ENCODE measurements around the gene CACNA2D2. TPM values are rescaled to one million over a fixed set of nuclear protein-coding genes. Genes with fewer than 3 reads are reported as not detected.
"Not testable (repeated sequence)": the region's sequence is repeated elsewhere in the genome, so short reads cannot be mapped to it uniquely, and the experiment has no call there.

Gene CACNA2D2
- polyA plus RNA-seq, 6 donors from 2014 or later = 0.17 to 0.24 (median 0.18) TPM; not detected in 3

DNA sequence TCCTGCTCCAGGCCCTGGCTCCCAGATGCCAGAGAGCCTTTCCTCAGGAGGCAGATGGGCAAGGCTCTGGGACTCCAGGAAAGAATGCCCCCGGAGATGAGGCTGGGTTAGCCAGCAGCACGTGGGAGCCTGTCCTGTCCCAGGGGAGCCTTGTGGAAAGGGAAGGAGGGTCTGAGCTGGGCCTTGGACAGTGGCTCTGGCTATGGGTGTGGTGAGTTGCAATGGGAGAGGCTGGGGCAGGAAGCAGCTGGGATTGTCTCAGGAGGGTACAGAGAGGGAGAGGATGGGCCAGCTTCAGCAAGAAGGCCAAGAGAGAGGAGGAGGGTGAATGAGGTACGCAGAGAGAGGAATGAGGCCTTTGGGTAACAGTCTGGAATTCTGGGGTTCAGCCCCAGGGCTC is 17.4 kb upstream of the CACNA2D2 start:
- Mint-ChIP-seq H3K4me1 (peaks cover 20 to 30% (median 26%) of the 10 kb centered on the region in 3 donors), H3K4me3 (no peak overlapping the region)
- no peak for DNase-seq

DNA sequence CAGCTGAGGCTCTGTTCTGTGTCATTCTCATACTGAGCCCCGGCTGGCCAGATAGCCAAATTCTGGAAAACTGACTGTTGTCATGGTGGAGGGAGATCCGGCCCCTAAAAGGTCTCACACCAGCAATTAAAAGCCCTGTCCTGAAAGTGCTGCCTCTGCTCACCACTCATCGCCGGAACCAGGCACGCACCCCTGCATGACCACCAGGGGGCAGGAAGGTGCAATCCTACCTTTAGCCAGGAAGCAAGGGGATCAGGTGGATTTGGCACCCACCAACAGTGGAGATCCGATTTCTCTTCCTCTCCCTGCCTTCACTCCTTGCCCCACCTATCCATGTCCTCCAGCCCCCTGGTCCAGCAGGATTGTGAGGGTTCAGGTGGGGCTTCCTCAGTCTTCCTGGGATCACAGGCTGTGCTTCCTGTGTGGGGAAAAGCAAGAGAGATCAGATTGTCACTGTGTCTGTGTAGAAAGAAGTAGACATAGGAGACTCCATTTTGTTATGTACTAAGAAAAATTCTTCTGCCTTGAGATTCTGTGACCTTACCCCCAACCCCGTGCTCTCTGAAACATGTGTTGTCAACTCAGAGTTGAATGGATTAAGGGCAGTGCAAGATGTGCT is 16.1 kb upstream of the CACNA2D2 start:
- ATAC-seq (ENCODE audit: low read depth in 2 of 2) (peak; percentile 22 to 27), DNase-seq (peak; percentile 55)
- H3K9me3 Mint-ChIP-seq = no peaks in the 10 kb centered on the region
- peaks cover 33 to 42% (median 38%) of the 10 kb centered on the region in 3 donors for H3K4me1 Mint-ChIP-seq
- H3K27me3 Mint-ChIP-seq = peaks cover 5 to 17% (median 5%) of the 10 kb centered on the region in 3 donors
- H3K4me3 Mint-ChIP-seq = no peak overlapping the region
- no peaks in the 10 kb centered on the region for H3K36me3 Mint-ChIP-seq
- H3K27ac Mint-ChIP-seq = peak overlapping the region in 3 of 6 donors; percentile 30 to 92 (median 71)

More for the DNA sequence above, 17.4 kb upstream of the CACNA2D2 start:
- Mint-ChIP-seq H3K27me3 (peaks cover 5 to 17% (median 5%) of the 10 kb centered on the region in 3 donors), H3K27ac (no peak overlapping the region), H3K36me3 (no peaks in the 10 kb centered on the region), H3K9me3 (no peaks in the 10 kb centered on the region)
- ATAC-seq (ENCODE audit: low read depth in 2 of 2) = no peak

DNA sequence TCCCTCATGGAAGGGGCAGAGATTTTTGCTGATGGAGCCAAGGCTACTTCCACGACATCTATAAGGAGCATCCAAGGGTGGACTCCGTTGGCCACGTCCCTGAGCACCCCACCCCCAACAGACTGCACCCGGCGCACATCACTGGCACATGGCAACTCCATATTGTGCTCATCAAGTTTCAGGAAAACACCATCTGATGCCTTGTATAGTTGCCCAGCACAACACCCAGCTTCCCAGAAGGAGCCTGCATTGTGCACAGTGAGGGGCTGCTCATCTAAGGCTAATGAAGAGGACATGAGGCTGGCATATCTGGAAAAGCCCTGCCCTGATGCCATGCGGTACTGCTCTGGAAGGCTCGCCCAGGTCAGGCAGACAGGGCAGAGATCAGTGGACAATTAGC is 15.0 kb upstream of the CACNA2D2 start:
- Mint-ChIP-seq H3K36me3 (no peaks in the 10 kb centered on the region), H3K27ac (peak overlapping the region in 1 of 6 donors; percentile 60), H3K4me3 (no peak overlapping the region), H3K27me3 (peaks cover 0 to 17% (median 5%) of the 10 kb centered on the region in 3 donors), H3K4me1 (peaks cover 39 to 49% (median 40%) of the 10 kb centered on the region in 3 donors), H3K9me3 (no peaks in the 10 kb centered on the region)
- DNase-seq (no peak), ATAC-seq (ENCODE audit: low read depth in 2 of 2) (no peak)

DNA sequence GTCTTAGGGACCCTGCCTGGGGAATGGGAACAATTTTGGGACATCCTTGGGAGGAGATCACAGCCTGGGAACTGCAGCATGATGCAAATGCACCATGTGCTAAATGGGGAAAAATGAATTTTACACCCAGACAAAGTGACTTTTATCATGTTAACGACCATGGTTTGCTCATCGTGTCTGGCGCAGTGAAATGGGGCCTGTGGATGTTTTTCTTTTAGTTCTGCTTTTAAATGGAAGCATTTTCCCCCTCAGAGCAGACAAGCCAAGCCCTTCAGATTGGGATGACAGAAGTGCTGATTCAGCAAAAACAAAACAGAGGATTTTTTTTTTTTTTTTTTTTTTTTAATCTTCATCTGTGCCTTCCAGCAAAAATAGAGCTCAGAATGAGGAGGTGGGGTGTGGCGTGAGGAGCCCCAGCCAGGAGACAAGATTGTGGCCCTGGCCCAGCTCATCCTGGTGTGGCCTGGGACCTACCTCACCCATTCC is 14.3 kb upstream of the CACNA2D2 start:
- no peak overlapping the region for H3K27ac Mint-ChIP-seq
- peaks cover 39 to 52% (median 40%) of the 10 kb centered on the region in 3 donors for H3K4me1 Mint-ChIP-seq
- H3K4me3 Mint-ChIP-seq = peak overlapping the region in 1 of 8 donors; percentile 56
- H3K9me3 Mint-ChIP-seq = no peaks in the 10 kb centered on the region
- ATAC-seq (ENCODE audit: low read depth in 2 of 2) = no peak
- no peaks in the 10 kb centered on the region for H3K36me3 Mint-ChIP-seq
- DNase-seq = no peak
- H3K27me3 Mint-ChIP-seq = peaks cover 0 to 17% (median 4%) of the 10 kb centered on the region in 3 donors

DNA sequence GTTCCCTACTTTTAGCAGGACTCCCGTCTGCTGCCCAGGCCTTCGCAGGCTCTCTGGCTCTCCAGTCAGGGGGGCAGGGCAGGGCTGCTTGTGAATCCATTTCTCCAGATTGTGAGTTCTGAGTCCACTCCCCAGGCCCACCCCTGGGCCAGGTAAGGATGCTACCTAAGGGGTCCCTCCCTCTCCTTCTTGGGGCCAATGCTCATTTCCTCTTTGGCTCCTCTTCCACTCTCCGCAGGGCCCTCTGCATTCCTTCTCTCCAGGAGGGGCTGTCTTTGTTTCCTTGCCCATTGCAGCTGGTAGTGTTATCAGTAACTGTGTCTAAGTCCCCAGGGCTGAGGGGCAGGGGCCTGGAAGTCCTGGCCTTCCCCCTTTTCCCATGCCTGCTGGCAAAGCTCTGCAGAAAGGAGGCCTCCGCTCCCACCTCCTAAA is 13.0 kb upstream of the CACNA2D2 start:
- Mint-ChIP-seq H3K9me3 (no peaks in the 10 kb centered on the region), H3K36me3 (no peaks in the 10 kb centered on the region), H3K4me1 (peaks cover 39 to 52% (median 40%) of the 10 kb centered on the region in 3 donors), H3K27me3 (peaks cover 0 to 17% (median 0%) of the 10 kb centered on the region in 3 donors), H3K27ac (peak overlapping the region; percentile 27 to 96 (median 88)), H3K4me3 (peak overlapping the region; percentile 72 to 95 (median 82))
- no peak for DNase-seq
- no peak for ATAC-seq (ENCODE audit: low read depth in 2 of 2)

DNA sequence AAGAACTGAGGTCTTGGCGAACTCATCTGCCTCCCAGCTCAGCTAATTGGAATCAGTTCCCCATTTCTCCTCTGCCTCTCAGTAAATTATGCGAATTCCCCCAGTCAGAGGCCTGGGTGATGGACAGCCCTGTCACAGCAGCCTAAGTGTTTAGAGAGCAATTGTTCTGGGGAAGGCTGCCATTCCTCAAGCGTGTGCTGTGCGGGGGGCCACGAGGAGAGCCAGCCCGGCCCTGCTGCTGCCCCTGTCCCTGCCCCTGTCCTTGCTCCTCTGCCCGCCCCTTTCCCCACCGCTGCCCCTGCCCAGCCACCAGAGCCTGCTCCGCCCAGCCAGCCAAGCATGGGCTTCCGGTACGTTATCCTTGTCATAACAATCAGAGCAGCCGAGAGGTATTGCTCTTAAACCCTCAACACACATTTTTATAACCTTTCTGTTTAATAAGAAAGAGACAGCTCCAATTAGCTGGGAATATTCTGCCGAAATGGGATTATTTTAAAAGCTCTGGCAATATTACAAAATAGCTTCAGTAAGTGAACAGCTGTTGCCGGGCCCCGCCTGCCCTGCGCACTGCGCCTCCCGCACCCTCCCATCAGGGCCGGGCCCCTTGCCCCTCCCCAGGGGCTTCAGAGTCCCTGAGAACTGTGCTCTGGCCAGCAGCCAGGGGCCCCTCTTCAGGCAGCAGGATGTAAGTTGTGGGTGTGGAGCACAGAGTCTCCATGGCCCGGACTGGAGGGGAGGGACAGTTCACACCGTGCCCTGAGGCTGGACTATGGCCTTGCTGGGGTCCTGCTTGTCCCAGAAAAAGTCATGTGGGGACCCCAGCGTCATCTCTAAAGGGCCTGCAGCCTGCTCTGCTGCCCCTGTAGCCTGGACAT is 12.4 kb upstream of the CACNA2D2 start:
- peak; percentile 78 to 83 for ATAC-seq (ENCODE audit: low read depth in 2 of 2)
- H3K4me3 Mint-ChIP-seq = peak overlapping the region; percentile 74 to 95 (median 84)
- no peaks in the 10 kb centered on the region for H3K36me3 Mint-ChIP-seq
- no peaks in the 10 kb centered on the region for H3K9me3 Mint-ChIP-seq
- H3K27me3 Mint-ChIP-seq = peaks cover 0 to 11% (median 0%) of the 10 kb centered on the region in 3 donors
- H3K4me1 Mint-ChIP-seq = peaks cover 39 to 52% (median 40%) of the 10 kb centered on the region in 3 donors
- peak; percentile 41 for DNase-seq
- H3K27ac Mint-ChIP-seq = peak overlapping the region; percentile 27 to 96 (median 88)

DNA sequence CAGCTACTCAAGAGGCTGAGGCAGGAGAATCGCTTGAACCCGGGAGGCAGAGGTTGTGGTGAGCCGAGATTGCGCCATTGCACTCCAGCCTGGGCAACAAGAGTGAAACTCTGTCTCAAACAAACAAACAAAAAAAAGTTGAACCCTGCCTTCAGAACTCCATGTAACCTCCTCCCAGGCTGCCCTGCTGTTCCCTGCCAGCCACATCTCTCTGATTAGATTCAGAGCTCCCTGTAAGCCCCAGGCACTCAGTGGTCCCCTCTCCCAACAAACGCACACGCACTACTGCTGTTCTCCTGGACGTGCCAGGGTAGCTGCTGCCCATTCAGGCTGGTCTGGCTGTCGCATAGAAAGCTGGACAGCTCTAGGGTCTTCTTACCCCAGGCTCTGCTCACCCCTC is 9.5 kb upstream of the CACNA2D2 start:
- H3K4me3 Mint-ChIP-seq; H3K36me3 Mint-ChIP-seq; DNase-seq; H3K27me3 Mint-ChIP-seq; H3K9me3 Mint-ChIP-seq; ATAC-seq (ENCODE audit: low read depth in 2 of 2): not testable (repeated sequence)
- H3K4me1 Mint-ChIP-seq = peaks cover 34 to 38% (median 36%) of the 10 kb centered on the region in 3 donors
- H3K27ac Mint-ChIP-seq = peak overlapping the region in 2 of 6 donors; percentile 66 to 85

DNA sequence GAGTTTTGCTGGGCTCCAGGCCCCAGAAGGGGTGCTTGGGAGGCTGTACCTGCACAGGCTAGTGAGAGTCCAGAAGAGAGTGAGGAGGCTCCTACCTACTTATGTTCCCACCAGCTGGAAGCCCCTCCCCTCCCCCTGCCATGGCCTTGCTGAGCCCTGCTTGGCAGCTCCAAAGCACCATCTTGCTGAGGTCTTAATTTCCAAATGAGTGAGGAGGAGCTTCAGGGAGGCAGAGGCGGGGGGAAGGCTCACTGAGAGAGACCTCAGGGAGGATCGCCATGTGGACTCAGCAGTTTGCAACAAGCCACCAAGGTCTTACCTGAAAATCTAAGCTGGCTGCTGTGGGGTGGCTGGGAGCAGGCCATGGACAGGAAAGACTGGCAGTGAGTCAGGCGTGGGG is 8.7 kb upstream of the CACNA2D2 start:
- Mint-ChIP-seq H3K27me3 (no peaks in the 10 kb centered on the region), H3K4me1 (peaks cover 33 to 34% (median 34%) of the 10 kb centered on the region in 3 donors), H3K36me3 (no peaks in the 10 kb centered on the region), H3K4me3 (no peak overlapping the region), H3K27ac (peak overlapping the region in 1 of 6 donors; percentile 47), H3K9me3 (no peaks in the 10 kb centered on the region)
- DNase-seq (no peak), ATAC-seq (ENCODE audit: low read depth in 2 of 2) (no peak)

DNA sequence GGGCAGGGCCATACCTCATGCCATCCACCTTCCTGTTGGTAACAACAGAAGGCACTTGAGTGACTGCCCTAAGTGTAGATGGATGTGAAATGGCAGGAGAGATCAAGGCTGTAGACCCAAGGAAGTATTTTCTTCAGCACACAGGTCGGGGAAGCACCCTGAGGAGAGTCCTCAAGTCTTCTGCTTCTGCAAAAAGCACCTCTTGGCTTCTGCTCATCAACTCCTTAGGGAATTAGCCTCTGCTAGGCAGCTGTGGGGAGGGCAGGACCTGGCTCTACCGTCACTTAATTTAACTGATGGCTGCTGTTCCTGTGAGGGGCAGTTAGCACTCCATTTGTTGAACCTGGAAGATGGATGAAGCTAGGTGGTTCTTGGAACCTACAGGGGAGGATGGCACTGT is 6.9 kb upstream of the CACNA2D2 start:
- Mint-ChIP-seq H3K36me3 (no peaks in the 10 kb centered on the region), H3K4me3 (no peak overlapping the region), H3K9me3 (no peaks in the 10 kb centered on the region), H3K27ac (peak overlapping the region in 2 of 6 donors; percentile 27 to 59), H3K27me3 (peaks cover 0 to 4% (median 0%) of the 10 kb centered on the region in 3 donors), H3K4me1 (peaks cover 14 to 18% (median 17%) of the 10 kb centered on the region in 3 donors)
- ATAC-seq (ENCODE audit: low read depth in 2 of 2) = peak; percentile 48 to 52
- no peak for DNase-seq

DNA sequence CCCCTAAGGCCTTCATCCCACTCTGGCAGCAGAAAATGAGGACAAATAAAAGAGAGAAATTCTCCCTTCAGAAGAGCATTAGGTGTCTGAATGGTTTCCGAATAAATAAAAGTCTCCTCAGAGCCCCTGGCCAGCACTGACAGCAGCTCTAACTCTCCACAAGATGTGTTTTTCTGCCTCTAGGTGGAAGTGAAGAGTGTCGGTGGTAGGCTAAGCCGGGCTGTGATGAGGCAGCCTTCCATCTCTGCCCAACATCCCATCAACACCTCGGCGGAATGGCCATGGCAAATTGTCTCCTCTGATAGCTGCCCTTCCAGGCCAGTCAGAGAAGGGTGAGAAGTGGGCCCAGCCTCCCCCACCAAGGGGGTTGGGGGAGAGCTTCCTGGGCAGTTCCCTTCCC is 6.3 kb upstream of the CACNA2D2 start:
- Mint-ChIP-seq H3K27me3 (peaks cover 0 to 6% (median 0%) of the 10 kb centered on the region in 3 donors), H3K4me1 (peaks cover 8 to 12% (median 11%) of the 10 kb centered on the region in 3 donors), H3K36me3 (no peaks in the 10 kb centered on the region), H3K9me3 (no peaks in the 10 kb centered on the region), H3K4me3 (no peak overlapping the region), H3K27ac (no peak overlapping the region)
- ATAC-seq (ENCODE audit: low read depth in 2 of 2) (no peak), DNase-seq (no peak)

DNA sequence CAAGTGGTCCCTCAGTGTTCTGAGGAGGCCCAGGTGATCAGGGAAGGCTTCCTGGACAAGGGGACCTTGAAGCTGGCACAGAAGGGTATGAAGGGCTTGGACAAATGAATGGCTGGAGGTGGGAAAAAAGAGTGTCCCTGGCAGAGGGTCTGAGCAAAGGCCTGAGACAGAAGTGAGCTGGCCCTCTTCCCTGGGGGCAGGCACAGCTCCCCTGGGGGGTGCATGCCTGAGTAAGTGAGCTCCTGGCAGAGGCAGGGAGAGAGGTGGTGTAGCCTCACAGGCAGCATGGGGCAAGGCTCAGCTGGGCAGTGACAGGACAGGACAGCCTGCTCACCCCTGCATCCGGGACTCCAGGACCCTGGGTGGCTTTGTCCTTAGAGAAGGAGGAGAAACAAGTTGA is 5.4 kb upstream of the CACNA2D2 start:
- Mint-ChIP-seq H3K36me3 (no peaks in the 10 kb centered on the region), H3K9me3 (no peaks in the 10 kb centered on the region), H3K4me3 (no peak overlapping the region), H3K27me3 (peaks cover 0 to 11% (median 0%) of the 10 kb centered on the region in 3 donors), H3K4me1 (peaks cover 5 to 10% (median 5%) of the 10 kb centered on the region in 3 donors), H3K27ac (peak overlapping the region in 1 of 6 donors; percentile 69)
- ATAC-seq (ENCODE audit: low read depth in 2 of 2) (no peak), DNase-seq (no peak)

DNA sequence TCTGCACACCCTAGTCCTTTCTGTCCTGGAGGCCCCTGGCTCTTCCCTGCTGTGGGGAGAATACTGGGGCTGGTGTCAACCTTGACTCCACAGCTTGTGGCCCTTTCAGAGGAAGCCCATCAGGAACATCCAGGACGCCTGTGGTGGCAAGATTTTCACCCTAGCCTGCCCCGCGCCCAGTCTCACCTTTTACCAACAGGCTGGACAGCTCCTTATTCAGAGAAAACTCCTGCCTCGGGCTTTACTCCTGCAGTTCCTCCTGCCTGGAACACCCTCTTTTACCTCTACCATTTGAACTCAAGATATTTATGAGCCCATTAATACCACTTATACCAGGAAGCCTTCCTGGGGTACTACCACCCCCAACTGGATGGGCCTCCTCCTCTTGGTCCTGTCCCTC is 2.7 kb upstream of the CACNA2D2 start:
- H3K4me1 Mint-ChIP-seq = peaks cover 8 to 19% (median 17%) of the 10 kb centered on the region in 3 donors
- peak overlapping the region in 2 of 6 donors; percentile 4 to 70 for H3K27ac Mint-ChIP-seq

DNA sequence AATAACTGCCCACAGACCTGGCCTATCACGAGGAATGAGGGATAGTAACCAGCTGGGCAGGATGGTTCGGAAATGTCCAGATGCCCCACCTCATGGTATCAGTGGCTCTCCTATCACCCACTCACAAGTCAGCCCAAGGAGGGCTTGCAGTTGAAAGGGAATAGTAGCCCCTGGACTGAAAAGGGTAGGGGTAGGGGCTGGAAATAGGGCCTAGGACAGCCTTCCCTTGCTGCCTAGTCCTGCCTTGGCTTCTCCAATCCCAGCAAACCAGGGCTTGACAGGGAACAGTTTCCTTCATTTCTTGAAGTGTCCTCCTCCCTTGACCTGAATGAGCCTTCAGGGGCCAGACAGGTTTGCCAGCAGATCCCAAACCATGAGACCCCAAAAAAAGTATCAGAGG is 1.2 kb upstream of the CACNA2D2 start:
- ATAC-seq (ENCODE audit: low read depth in 2 of 2) (no peak), DNase-seq (no peak)
- Mint-ChIP-seq H3K4me1 (peaks cover 3 to 17% (median 14%) of the 10 kb centered on the region in 3 donors), H3K36me3 (no peaks in the 10 kb centered on the region), H3K27me3 (peaks cover 8 to 41% (median 31%) of the 10 kb centered on the region in 3 donors), H3K4me3 (peak overlapping the region in 6 of 8 donors; percentile 65 to 90 (median 71)), H3K9me3 (peaks cover 0 to 1% (median 0%) of the 10 kb centered on the region in 7 donors), H3K27ac (no peak overlapping the region)

More for the DNA sequence above, 2.7 kb upstream of the CACNA2D2 start:
- no peak for ATAC-seq (ENCODE audit: low read depth in 2 of 2)
- H3K4me3 Mint-ChIP-seq = peak overlapping the region in 1 of 8 donors; percentile 25
- H3K9me3 Mint-ChIP-seq = peaks cover 0 to 1% (median 0%) of the 10 kb centered on the region in 7 donors
- H3K27me3 Mint-ChIP-seq = peaks cover 8 to 26% (median 16%) of the 10 kb centered on the region in 3 donors
- DNase-seq = no peak
- no peaks in the 10 kb centered on the region for H3K36me3 Mint-ChIP-seq
